Stomach (tissue), 9 donors: Measurements from ENCODE around the gene FGD3. TPM values are rescaled to one million over a fixed set of nuclear protein-coding genes. Genes with fewer than 3 reads are reported as not detected.

Experiments used
- DNase-seq, 2 donors: peaks; one replicate each; pipeline versions ENCODE4 v3.0.0 to v3.0.0-alpha.2; 2013 to 2019
- H3K27ac ChIP-seq, 5 donors: fragments of 200-600 bp in 4 of 5; sonication (generic) in 4 of 5; one replicate each; pipeline ENCODE4 v1.5.1; 2013 to 2019; ENCODE audit warnings: mild to moderate bottlenecking in 1 of 5, moderate library complexity in 1 of 5
- H3K27me3 ChIP-seq, 3 donors: fragments of 200-600 bp; sonication (generic); one replicate each; pipeline ENCODE4 v1.5.1; 2017 to 2019; ENCODE audit warnings: mixed run types in 1 of 3
- H3K36me3 ChIP-seq, 4 donors: fragments of 200-600 bp; sonication (generic); 1 replicate in 3 of 4; 2 replicates in 1 of 4; pipeline ENCODE4 v1.5.1; 2016 to 2019
- H3K4me1 ChIP-seq, 4 donors: fragments of 200-600 bp; sonication (generic); one replicate each; pipeline ENCODE4 v1.5.1; 2016 to 2019
- H3K4me3 ChIP-seq, 4 donors: fragments of 200-600 bp; sonication (generic) in 3 of 4; one replicate each; pipeline ENCODE4 v1.5.1; 2016 to 2019; ENCODE audit warnings: mild to moderate bottlenecking in 1 of 4
- H3K9me3 ChIP-seq, 4 donors: fragments of 200-600 bp; sonication (generic); one replicate each; pipeline ENCODE4 v1.5.1; 2016 to 2019
- CTCF ChIP-seq, 7 experiments: fragments of 450-650 bp in 4 of 7; fragments of 200-600 bp in 3 of 7; sonication (generic) in 3 of 7; IDR thresholded peaks; one replicate each; pipeline ENCODE4 v1.5.1; 2016 to 2019; ENCODE audit warnings: antibody characterized with exemption in 7 of 7, control low read depth in 2 of 7, mild to moderate bottlenecking in 1 of 7
- EP300 ChIP-seq: sonication (generic); formaldehyde crosslinking; IDR thresholded peaks from one replicate; pipeline ENCODE4 v1.6.1; 2017; ENCODE audit warnings: antibody characterized with exemption
- POLR2A ChIP-seq, 4 donors: fragments of 450-650 bp; IDR thresholded peaks; one replicate each; pipeline ENCODE4 v1.6.1; 2016; ENCODE audit warnings: antibody characterized with exemption in 4 of 4, control low read depth in 2 of 4, mild to moderate bottlenecking in 1 of 4, moderate library complexity in 1 of 4
- POLR2AphosphoS5 ChIP-seq, 3 donors: sonication (generic); formaldehyde crosslinking; IDR thresholded peaks; one replicate each; pipeline ENCODE4 v1.6.1; 2016; ENCODE audit warnings: antibody characterized with exemption in 3 of 3
- WGBS, 5 donors: extraction: QIAGEN DNeasy Blood & Tissue Kit in 3 of 5; methylation state at CpG; one replicate each; pipeline versions ENCODE4 v1.1.5 to v1.1.7; 2013 to 2018; 5-methylcytosine and 5-hydroxymethylcytosine counted together
- intact Hi-C: fragments of 100-400 bp; cut with DNase I; formaldehyde crosslinking; loops from one replicate; pipeline ENCODE4 v1.15.1; 2023; ENCODE audit warnings: low total_unique reads
- polyA plus RNA-seq, 3 donors: library from polyadenylated mRNA; stranded (reverse); fragments of 200-250 nt; gene quantifications; one replicate each; pipeline ENCODE4 v1.2.3, GENCODE V29; 2013
- total RNA-seq, 5 donors: library from RNA; depleted of rRNA; stranded (reverse); fragments of >200 nt; gene quantifications; one replicate each; pipeline versions ENCODE4 v1.1.0 to v1.2.3, GENCODE V29; 2014 to 2016
- donor health status: healthy with polysubstance abuse.
- donor health status: Bipolar disorder and iron deficiency.
- donor health status: healthy.

Gene FGD3
- total and polyA plus RNA-seq, 8 donors, result 1.7 to 8.8 (median 2.4) TPM

GRCh38 chr9:93052791-93053540 is 105.6 kb downstream of the FGD3 start:
- no peaks in the 10 kb centered on the region for H3K9me3 ChIP-seq
- intact Hi-C loops, result no loop called here
- no peak overlapping the region for H3K4me3 ChIP-seq
- TF ChIP-seq POLR2AphosphoS5 (IDR thresholded peaks at IDR 0.05) (no peak), POLR2A (IDR thresholded peaks at IDR 0.05) (no peak), EP300 (no peak), CTCF (IDR thresholded peaks at IDR 0.05) (no peak)
- DNase-seq, result peak in 1 of 2 donors; percentile 32
- WGBS, 5 donors, result 75 to 83% (median 78%) methylated on average over 11 to 15 of the region's 15 CpGs
- H3K4me1 ChIP-seq, result peaks cover 0 to 16% (median 6%) of the 10 kb centered on the region in 4 donors
- H3K27me3 ChIP-seq, result no peaks in the 10 kb centered on the region
- no peaks in the 10 kb centered on the region for H3K36me3 ChIP-seq
- no peak overlapping the region for H3K27ac ChIP-seq

GRCh38 chr9:93053781-93054331 is 106.5 kb downstream of the FGD3 start:
- TF ChIP-seq POLR2AphosphoS5 (IDR thresholded peaks at IDR 0.05) (no peak), CTCF (IDR thresholded peaks at IDR 0.05) (no peak), EP300 (no peak), POLR2A (IDR thresholded peaks at IDR 0.05) (no peak)
- intact Hi-C loops, result no loop called here

GRCh38 chr9:93054758-93055704 is 107.7 kb downstream of the FGD3 start:
- H3K4me1 ChIP-seq, result peaks cover 17 to 37% (median 25%) of the 10 kb centered on the region in 4 donors
- 82 to 86% (median 84%) methylated on average over 11 of the region's 11 CpGs for WGBS, 5 donors
- no peak for DNase-seq
- no peak overlapping the region for H3K27ac ChIP-seq
- intact Hi-C loops, result no loop called here
- TF ChIP-seq POLR2AphosphoS5 (IDR thresholded peaks at IDR 0.05), result no peak
- no peak for TF ChIP-seq POLR2A (IDR thresholded peaks at IDR 0.05)
- TF ChIP-seq CTCF (IDR thresholded peaks at IDR 0.05), result no peak
- no peak for TF ChIP-seq EP300
- H3K36me3 ChIP-seq, result no peaks in the 10 kb centered on the region
- no peak overlapping the region for H3K4me3 ChIP-seq
- no peaks in the 10 kb centered on the region for H3K9me3 ChIP-seq
- H3K27me3 ChIP-seq, result no peaks in the 10 kb centered on the region

More at GRCh38 chr9:93053781-93054331, 106.5 kb downstream of the FGD3 start:
- Histone ChIP-seq H3K4me1 (peaks cover 6 to 25% (median 14%) of the 10 kb centered on the region in 4 donors), H3K4me3 (no peak overlapping the region), H3K27me3 (no peaks in the 10 kb centered on the region), H3K9me3 (no peaks in the 10 kb centered on the region), H3K27ac (no peak overlapping the region), H3K36me3 (no peaks in the 10 kb centered on the region)
- WGBS, 5 donors, result 85 to 96% (median 93%) methylated on average over 5 of the region's 5 CpGs
- DNase-seq, result no peak
